ENCODE results near the gene RNF144A.

DNA sequence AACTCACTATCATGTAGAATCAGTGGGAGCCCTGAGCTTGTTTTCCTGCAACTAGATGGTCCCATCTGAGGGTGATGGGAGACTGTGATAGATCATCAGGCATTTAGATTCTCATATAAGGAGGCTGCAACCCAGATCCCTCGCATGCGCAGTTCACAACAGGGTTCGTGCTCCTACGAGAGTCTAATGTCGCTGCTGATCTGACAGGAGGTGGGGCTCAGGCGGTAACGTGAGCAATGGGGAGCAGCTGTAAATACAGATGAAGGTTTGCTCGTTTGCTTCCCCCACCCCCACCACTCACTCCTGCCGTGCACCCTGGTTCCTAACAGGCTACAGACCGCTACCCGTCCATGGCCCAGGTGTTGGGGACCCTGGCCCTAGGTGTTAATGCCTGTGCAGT, 113.6 kb downstream of the RNF144A start:
- TF ChIP-seq ZNF274 (IDR thresholded peaks at IDR 0.05; ENCODE audit: low read depth, low read length) (no peak), SUZ12 (IDR thresholded peaks at IDR 0.05; ENCODE audit: extremely low read depth, insufficient read depth, insufficient read length) (no peak)

Measured in NT2/D1 (cell line).